Measurements from ENCODE around the gene SVOP. TPM values are rescaled to one million over a fixed set of nuclear protein-coding genes. Genes with fewer than 3 reads are reported as not detected.
A peak's percentile ranks its signal among the peaks of the same experiment; 100 is the strongest.

SVOP gene
- total and polyA plus RNA-seq, 11 donors = 0.14 to 5.3 (median 2.2) TPM

- Histone ChIP-seq H3K27me3 (no peaks in the 10 kb centered on the region), H3K4me1 (peaks cover 0 to 21% (median 0%) of the 10 kb centered on the region in 12 donors), H3K36me3 (no peaks in the 10 kb centered on the region), H3K9me3 (peaks cover 0 to 10% (median 0%) of the 10 kb centered on the region in 12 donors), H3K4me3 (no peak overlapping the region), H3K27ac (no peak overlapping the region)
- DNase-seq = no peak
- TF ChIP-seq POLR2A (IDR thresholded peaks at IDR 0.05) (no peak), CTCF (IDR thresholded peaks at IDR 0.05) (no peak)
- intact Hi-C loops (cut with DNase I) = loop anchor here in 3 of 10 donors (5.0 to 10.0 kb wide), 3 partner anchors 77 to 180 kb away; no protein-coding TSS in a partner anchor
- 95 to 100% (median 99%) methylated on average over 4 of the region's 4 CpGs for WGBS, 4 donors
- no peak for ATAC-seq
Measured at GRCh38 chr12:108865169-108865568, 155.7 kb downstream of the SVOP start.

- intact Hi-C loops (cut with DNase I) = loop anchor here in 2 of 10 donors (10.0 kb wide), 2 partner anchors 92 to 182 kb away; no protein-coding TSS in a partner anchor
- no peak for DNase-seq
- ATAC-seq = no peak
- H3K4me1 ChIP-seq = peaks cover 0 to 42% (median 12%) of the 10 kb centered on the region in 12 donors
- no peak overlapping the region for H3K4me3 ChIP-seq
- TF ChIP-seq CTCF (IDR thresholded peaks at IDR 0.05) (no peak), POLR2A (IDR thresholded peaks at IDR 0.05) (no peak)
- H3K36me3 ChIP-seq = no peaks in the 10 kb centered on the region
- 95 to 99% (median 96%) methylated on average over 3 of the region's 3 CpGs for WGBS, 4 donors
- no peaks in the 10 kb centered on the region for H3K27me3 ChIP-seq
- H3K9me3 ChIP-seq = peaks cover 0 to 10% (median 0%) of the 10 kb centered on the region in 12 donors
- H3K27ac ChIP-seq = peak overlapping the region in 2 of 12 donors; percentile 43 to 69
Measured at GRCh38 chr12:108862588-108862959, 158.3 kb downstream of the SVOP start.

- no peak for TF ChIP-seq POLR2A (IDR thresholded peaks at IDR 0.05)
- Histone ChIP-seq H3K4me3 (no peak overlapping the region), H3K9me3 (peaks cover 0 to 10% (median 0%) of the 10 kb centered on the region in 12 donors), H3K27me3 (no peaks in the 10 kb centered on the region), H3K27ac (peak overlapping the region in 3 of 12 donors; percentile 31 to 69 (median 43)), H3K4me1 (peaks cover 0 to 42% (median 12%) of the 10 kb centered on the region in 12 donors), H3K36me3 (no peaks in the 10 kb centered on the region)
- peak in 1 of 4 donors; percentile 38 for ATAC-seq
- DNase-seq = peak in 3 of 5 donors; percentile 61 to 68 (median 66)
- 73 to 88% (median 80%) methylated on average over 6 of the region's 6 CpGs for WGBS, 4 donors
- intact Hi-C loops (cut with DNase I) = loop anchor here in 2 of 10 donors (10.0 kb wide), 2 partner anchors 93 to 183 kb away; no protein-coding TSS in a partner anchor
Measured at GRCh38 chr12:108861878-108862587, 158.8 kb downstream of the SVOP start.

- 76 to 90% (median 85%) methylated on average over 6 of the region's 6 CpGs for WGBS, 4 donors
- ATAC-seq (no peak), DNase-seq (no peak)
- TF ChIP-seq CTCF (IDR thresholded peaks at IDR 0.05) = no peak
- TF ChIP-seq POLR2A (IDR thresholded peaks at IDR 0.05) = no peak
- H3K9me3 ChIP-seq = peaks cover 0 to 10% (median 0%) of the 10 kb centered on the region in 12 donors
- H3K27ac ChIP-seq = peak overlapping the region in 1 of 12 donors; percentile 29
- intact Hi-C loops (cut with DNase I) = loop anchor here in 2 of 10 donors (10.0 kb wide), 2 partner anchors 94 to 184 kb away; no protein-coding TSS in a partner anchor
- H3K36me3 ChIP-seq = no peaks in the 10 kb centered on the region
- H3K27me3 ChIP-seq = no peaks in the 10 kb centered on the region
- H3K4me1 ChIP-seq = peaks cover 3 to 51% (median 22%) of the 10 kb centered on the region in 12 donors
- no peak overlapping the region for H3K4me3 ChIP-seq
Measured at GRCh38 chr12:108860443-108860842, 160.4 kb downstream of the SVOP start.
